GM23338 (cell line): Measurements from ENCODE around the gene NCKIPSD. TPM values are rescaled to one million over a fixed set of nuclear protein-coding genes. Genes with fewer than 3 reads are reported as not detected.

Source experiments
- ATAC-seq: fragments of 200-7000 bp; cut with Tn5 transposase; 3 replicates; pipeline ENCODE4 v1.9.1; 2020
- DNase-seq: peaks from one replicate; pipeline ENCODE4 v3.0.0-alpha.2; 2015; ENCODE audit warnings: low spot score
- H2AFZ ChIP-seq: fragments of 200-600 bp; sonication (generic); 2 replicates; pipeline ENCODE4 v1.8.0; 2016; ENCODE audit warnings: antibody characterized with exemption, mild to moderate bottlenecking, moderate library complexity
- H3F3A ChIP-seq: fragments of 200-600 bp; sonication (generic); replicated peaks from 2 replicates; pipeline ENCODE4 v1.8.0; 2017; ENCODE audit warnings: antibody characterized with exemption, mixed run types, low read depth
- H3K27ac ChIP-seq: fragments of 200-600 bp; sonication (generic); 2 replicates; pipeline ENCODE4 v1.6.1; 2016; ENCODE audit warnings: low read depth
- H3K27me3 ChIP-seq: fragments of 200-600 bp; sonication (generic); 2 replicates; pipeline ENCODE4 v1.8.0; 2016; ENCODE audit warnings: mild to moderate bottlenecking, mixed run types, moderate library complexity; ENCODE audit not compliant: insufficient read depth
- H3K36me3 ChIP-seq: fragments of 200-600 bp; sonication (generic); 2 replicates; pipeline ENCODE4 v1.8.0; 2016; ENCODE audit warnings: mild to moderate bottlenecking; ENCODE audit not compliant: insufficient read depth
- H3K4me1 ChIP-seq: fragments of 200-600 bp; sonication (generic); 2 replicates; pipeline ENCODE4 v1.8.0; 2016; ENCODE audit warnings: mild to moderate bottlenecking, moderate library complexity; ENCODE audit not compliant: insufficient read depth
- H3K4me2 ChIP-seq: fragments of 200-600 bp; sonication (generic); 2 replicates; pipeline ENCODE4 v1.7.1; 2017; ENCODE audit warnings: mixed run types
- H3K4me3 ChIP-seq: fragments of 200-600 bp; sonication (generic); 2 replicates; pipeline ENCODE4 v1.6.1; 2016; ENCODE audit warnings: mixed run types
- H3K79me2 ChIP-seq: fragments of 200-600 bp; sonication (generic); replicated peaks from 2 replicates; pipeline ENCODE4 v1.8.0; 2017; ENCODE audit warnings: mild to moderate bottlenecking; ENCODE audit not compliant: insufficient read depth
- H3K9me2 ChIP-seq: fragments of 200-600 bp; sonication (generic); 2 replicates; pipeline ENCODE4 v1.8.0; 2017; ENCODE audit not compliant: insufficient read depth
- H4K20me1 ChIP-seq: fragments of 200-600 bp; sonication (generic); replicated peaks from 2 replicates; pipeline ENCODE4 v1.8.0; 2017; ENCODE audit warnings: mild to moderate bottlenecking; ENCODE audit not compliant: insufficient read depth
- H3K27ac Mint-ChIP-seq: 2 replicates; pipeline ENCODE4 v1.8.0; 2020; ENCODE audit warnings: inconsistent platforms, mild to moderate bottlenecking, moderate library complexity, mixed read lengths
- H3K27me3 Mint-ChIP-seq: 3 replicates; pipeline ENCODE4 v1.8.0; 2022; ENCODE audit warnings: low read depth, mild to moderate bottlenecking, moderate library complexity, mixed read lengths, inconsistent platforms; ENCODE audit not compliant: insufficient read depth, poor library complexity
- H3K36me3 Mint-ChIP-seq: 3 replicates; pipeline ENCODE4 v1.8.0; 2021; ENCODE audit warnings: low read depth, mild to moderate bottlenecking, inconsistent platforms, moderate library complexity, mixed read lengths
- H3K4me1 Mint-ChIP-seq: 3 replicates; pipeline ENCODE4 v1.8.0; 2020; ENCODE audit warnings: mild to moderate bottlenecking, inconsistent platforms, mixed read lengths
- H3K4me3 Mint-ChIP-seq: 3 replicates; pipeline ENCODE4 v1.8.0; 2021; ENCODE audit warnings: moderate library complexity, mild to moderate bottlenecking, inconsistent platforms, mixed read lengths
- H3K9me3 Mint-ChIP-seq: 3 replicates; pipeline ENCODE4 v1.8.0; 2020; ENCODE audit warnings: moderate library complexity, mild to moderate bottlenecking, inconsistent platforms, mixed read lengths
- CREB1 ChIP-seq: fragments of 250-450 bp; sonication (Bioruptor Pico); IDR thresholded peaks from 2 replicates; pipeline ENCODE4 v1.5.0; 2020; ENCODE audit warnings: low read depth, mild to moderate bottlenecking, moderate library complexity
- EZH2 ChIP-seq: fragments of 200-600 bp; sonication (generic); IDR thresholded peaks from one replicate; pipeline ENCODE4 v1.8.0; 2017; ENCODE audit warnings: antibody characterized with exemption, mild to moderate bottlenecking, low read depth; ENCODE audit not compliant: unreplicated experiment
- JUNB ChIP-seq: IDR thresholded peaks from one replicate; pipeline ENCODE4 v1.6.1; 2016; ENCODE audit warnings: antibody characterized with exemption; ENCODE audit not compliant: unreplicated experiment
- NANOG ChIP-seq: IDR thresholded peaks from 2 replicates; pipeline ENCODE4 v1.6.1; 2016; ENCODE audit warnings: antibody characterized with exemption, borderline replicate concordance
- REST ChIP-seq: IDR thresholded peaks from one replicate; pipeline ENCODE4 v1.6.1; 2018; ENCODE audit warnings: antibody characterized with exemption; ENCODE audit not compliant: unreplicated experiment
- STAT1 ChIP-seq: IDR thresholded peaks from one replicate; pipeline ENCODE4 v1.6.1; 2016; ENCODE audit warnings: antibody characterized with exemption; ENCODE audit not compliant: unreplicated experiment
- ZNF114 ChIP-seq: fragments of 250-450 bp; sonication (Bioruptor Pico); IDR thresholded peaks from 2 replicates; pipeline ENCODE4 v1.5.0; 2020; ENCODE audit warnings: mild to moderate bottlenecking, moderate library complexity
- ZNF462 ChIP-seq: fragments of 250-450 bp; sonication (Bioruptor Pico); IDR thresholded peaks from 2 replicates; pipeline ENCODE4 v1.5.0; 2020; ENCODE audit warnings: mild to moderate bottlenecking, moderate library complexity
- polyA plus RNA-seq: library from polyadenylated mRNA; unstranded; fragments of >200 nt; fragmentation: Nextera tagmentation; extraction: Ambion mirVana; gene quantifications from 2 replicates; pipeline ENCODE4 v1.2.1, GENCODE V29; 2016
- total RNA-seq: library from RNA; depleted of rRNA; stranded (reverse); fragments of >200 nt; shearing (Covaris generic); gene quantifications from 2 replicates; pipeline ENCODE4 v1.2.3, GENCODE V29; 2014

Gene NCKIPSD
- total and polyA plus RNA-seq, 2 experiments from 2014 or later, result 15.1 to 45.1 TPM

GRCh38 chr3:48652923-48653715 lies 32.6 kb downstream of the NCKIPSD start (continued):
- no peak for TF ChIP-seq ZNF462 (CRISPR knock-in tag)
- no peak for TF ChIP-seq STAT1
- TF ChIP-seq CREB1 (CRISPR knock-in tag), result no peak

- Histone ChIP-seq H3K4me1 (peaks cover 3% of the 10 kb centered on the region; the same call in 1 of the 2 replicates), H3K79me2 (no peaks in the 10 kb centered on the region), H3K36me3 (no peaks in the 10 kb centered on the region), H3F3A (peaks cover 7% of the 10 kb centered on the region), H3K4me3 (no peak overlapping the region), H4K20me1 (0 out of 2 replicates have a peak, but pooled peaks cover 3% of the 10 kb centered on the region), H3K27ac (no peak overlapping the region), H3K9me2 (no peaks in the 10 kb centered on the region), H3K27me3 (no peaks in the 10 kb centered on the region), H3K4me2 (no peak overlapping the region), H2AFZ (no peak overlapping the region)
- Mint-ChIP-seq H3K4me1 (peaks cover 8% of the 10 kb centered on the region; the same call in 2 of the 3 replicates), H3K27ac (no peak overlapping the region), H3K27me3 (peaks cover 14% of the 10 kb centered on the region), H3K9me3 (no peaks in the 10 kb centered on the region; the same call in 2 of the 3 replicates), H3K4me3 (no peak overlapping the region), H3K36me3 (peaks cover 31% of the 10 kb centered on the region)
- ATAC-seq (no peak), DNase-seq (no peak)
- no peak for TF ChIP-seq JUNB
- no peak for TF ChIP-seq EZH2
- no peak for TF ChIP-seq STAT1
- TF ChIP-seq NANOG, result no peak
- TF ChIP-seq ZNF114 (CRISPR knock-in tag), result no peak
- TF ChIP-seq REST, result no peak
These were observed 33.9 kb downstream of the NCKIPSD start for GRCh38 chr3:48651771-48652170.
